NB4 (cell line): ENCODE measurements around the gene ZNF236.

Experiments
- POLR2A ChIP-seq: IDR thresholded peaks from 2 replicates; pipeline ENCODE4 v1.6.1; 2011; ENCODE audit warnings: mild to moderate bottlenecking; ENCODE audit not compliant: insufficient read length; ENCODE audit errors: extremely low read depth
- TF ChIP-seq, protein P1 (sequence below): IDR thresholded peaks from one replicate; pipeline ENCODE4 v1.5.1; 2012; ENCODE audit warnings: low read depth, low read length

DNA sequence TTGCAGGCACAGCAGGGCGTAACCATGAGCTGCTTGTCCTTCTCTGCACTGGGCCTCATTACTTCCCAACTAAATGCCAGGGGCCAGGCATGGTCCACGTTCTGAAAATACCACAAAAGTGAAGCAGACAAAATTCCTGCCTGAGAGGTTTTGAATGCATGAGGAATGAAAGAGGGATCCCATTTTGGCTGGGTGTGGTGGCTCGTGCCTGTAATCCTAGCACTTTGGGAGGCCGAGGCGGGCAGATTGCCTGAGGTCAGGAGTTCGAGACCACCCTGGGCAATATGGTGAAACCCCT is 170.7 kb downstream of the ZNF236 start:
- TF ChIP-seq, protein P1, sequence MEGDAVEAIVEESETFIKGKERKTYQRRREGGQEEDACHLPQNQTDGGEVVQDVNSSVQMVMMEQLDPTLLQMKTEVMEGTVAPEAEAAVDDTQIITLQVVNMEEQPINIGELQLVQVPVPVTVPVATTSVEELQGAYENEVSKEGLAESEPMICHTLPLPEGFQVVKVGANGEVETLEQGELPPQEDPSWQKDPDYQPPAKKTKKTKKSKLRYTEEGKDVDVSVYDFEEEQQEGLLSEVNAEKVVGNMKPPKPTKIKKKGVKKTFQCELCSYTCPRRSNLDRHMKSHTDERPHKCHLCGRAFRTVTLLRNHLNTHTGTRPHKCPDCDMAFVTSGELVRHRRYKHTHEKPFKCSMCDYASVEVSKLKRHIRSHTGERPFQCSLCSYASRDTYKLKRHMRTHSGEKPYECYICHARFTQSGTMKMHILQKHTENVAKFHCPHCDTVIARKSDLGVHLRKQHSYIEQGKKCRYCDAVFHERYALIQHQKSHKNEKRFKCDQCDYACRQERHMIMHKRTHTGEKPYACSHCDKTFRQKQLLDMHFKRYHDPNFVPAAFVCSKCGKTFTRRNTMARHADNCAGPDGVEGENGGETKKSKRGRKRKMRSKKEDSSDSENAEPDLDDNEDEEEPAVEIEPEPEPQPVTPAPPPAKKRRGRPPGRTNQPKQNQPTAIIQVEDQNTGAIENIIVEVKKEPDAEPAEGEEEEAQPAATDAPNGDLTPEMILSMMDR: no peak
- no peak for TF ChIP-seq POLR2A
